Neural cell (in vitro differentiated cells): ENCODE data around the gene ALDH1L1. TPM values are rescaled to one million over a fixed set of nuclear protein-coding genes. Genes with fewer than 3 reads are reported as not detected.

Source experiments
- H2AFZ ChIP-seq: fragments of 200-600, 300-800 bp; sonication (generic), shearing (Covaris generic); 2 replicates; pipeline ENCODE4 v1.6.0; 2014; ENCODE audit warnings: low read depth, mild to moderate bottlenecking, antibody characterized with exemption, low read length, moderate library complexity
- H3F3A ChIP-seq: fragments of 200-600 bp; shearing (Covaris generic); 2 replicates; pipeline ENCODE4 v1.6.1; 2016; ENCODE audit warnings: mild to moderate bottlenecking, moderate library complexity, mixed read lengths, antibody characterized with exemption, low read length; ENCODE audit not compliant: insufficient read depth, poor library complexity, severe bottlenecking
- H3K27ac ChIP-seq: fragments of 200-600, 300-800 bp; sonication (generic), shearing (Covaris generic); 2 replicates; pipeline ENCODE4 v1.5.1; 2014; ENCODE audit warnings: mild to moderate bottlenecking, low read length, moderate library complexity
- H3K27me3 ChIP-seq: fragments of 300-800, 200-600 bp; sonication (generic), shearing (Covaris generic); 2 replicates; pipeline ENCODE4 v1.6.0; 2014; ENCODE audit warnings: mild to moderate bottlenecking, low read depth, low read length, moderate library complexity; ENCODE audit not compliant: insufficient read depth
- H3K36me3 ChIP-seq: fragments of 300-800, 200-600 bp; sonication (generic), shearing (Covaris generic); 2 replicates; pipeline ENCODE4 v1.5.1; 2014; ENCODE audit warnings: mild to moderate bottlenecking, antibody characterized with exemption, low read length, moderate library complexity; ENCODE audit not compliant: insufficient read depth
- H3K4me2 ChIP-seq: fragments of 300-800, 200-600 bp; sonication (generic), shearing (Covaris generic); 2 replicates; pipeline ENCODE4 v1.6.0; 2014; ENCODE audit warnings: mild to moderate bottlenecking, low read length
- H3K4me3 ChIP-seq: fragments of 300-800, 200-600 bp; sonication (generic), shearing (Covaris generic); 2 replicates; pipeline ENCODE4 v1.5.1; 2014; ENCODE audit warnings: mild to moderate bottlenecking, low read length, moderate library complexity
- H3K79me2 ChIP-seq: fragments of 200-600 bp; shearing (Covaris generic); replicated peaks from 2 replicates; pipeline ENCODE4 v1.6.0; 2014; ENCODE audit warnings: mild to moderate bottlenecking, low read length, moderate library complexity; ENCODE audit not compliant: insufficient read depth
- H3K9ac ChIP-seq: fragments of 300-800, 200-600 bp; sonication (generic), shearing (Covaris generic); 2 replicates; pipeline ENCODE4 v1.6.1; 2016; ENCODE audit warnings: mild to moderate bottlenecking, low read length, mixed read lengths
- H3K9me2 ChIP-seq: fragments of 200-600 bp; shearing (Covaris generic); 2 replicates; pipeline ENCODE4 v1.6.1; 2016; ENCODE audit warnings: mild to moderate bottlenecking, low read length, mixed read lengths; ENCODE audit not compliant: insufficient read depth
- H3K9me3 ChIP-seq: fragments of 200-600, 300-800 bp; sonication (generic), shearing (Covaris generic); 2 replicates; pipeline ENCODE4 v1.6.1; 2016; ENCODE audit warnings: mild to moderate bottlenecking, mixed run types, low read length, moderate library complexity, mixed read lengths
- H4K20me1 ChIP-seq: fragments of 200-600 bp; shearing (Covaris generic); 2 replicates; pipeline ENCODE4 v1.6.1; 2016; ENCODE audit warnings: mild to moderate bottlenecking, mixed run types; ENCODE audit not compliant: insufficient read depth
- CTCF ChIP-seq: fragments of 450-650 bp; IDR thresholded peaks from 2 replicates; pipeline ENCODE4 v1.5.1; 2014; ENCODE audit warnings: antibody characterized with exemption, mild to moderate bottlenecking, moderate library complexity; ENCODE audit not compliant: poor library complexity, severe bottlenecking
- EP300 ChIP-seq: fragments of 450-650 bp; conservative IDR thresholded peaks from 2 replicates; pipeline ENCODE4 v1.6.1; 2014; ENCODE audit warnings: antibody characterized with exemption, mild to moderate bottlenecking, moderate library complexity; ENCODE audit not compliant: poor library complexity, severe bottlenecking
- EZH2 ChIP-seq: fragments of 200-600, 300-800 bp; shearing (Covaris generic), sonication (generic); IDR thresholded peaks from 2 replicates; pipeline ENCODE4 v1.6.1; 2014; ENCODE audit warnings: antibody characterized with exemption, low read length, borderline replicate concordance, mild to moderate bottlenecking; ENCODE audit not compliant: insufficient read depth, poor library complexity, severe bottlenecking
- MXI1 ChIP-seq: fragments of 450-650 bp; conservative IDR thresholded peaks from 2 replicates; pipeline ENCODE4 v1.6.1; 2014; ENCODE audit warnings: antibody characterized with exemption, mild to moderate bottlenecking; ENCODE audit not compliant: poor library complexity, severe bottlenecking
- POLR2AphosphoS5 ChIP-seq: IDR thresholded peaks from 2 replicates; pipeline ENCODE4 v1.6.1; 2012
- RAD21 ChIP-seq: fragments of 450-650 bp; conservative IDR thresholded peaks from 2 replicates; pipeline ENCODE4 v1.6.1; 2014; ENCODE audit warnings: antibody characterized with exemption, mild to moderate bottlenecking, moderate library complexity
- REST ChIP-seq: IDR thresholded peaks from 2 replicates; pipeline ENCODE4 v1.6.1; 2012; ENCODE audit warnings: borderline replicate concordance
- SMC3 ChIP-seq: fragments of 450-650 bp; conservative IDR thresholded peaks from 2 replicates; pipeline ENCODE4 v1.6.1; 2014; ENCODE audit warnings: antibody characterized with exemption, mild to moderate bottlenecking, moderate library complexity; ENCODE audit not compliant: poor library complexity
- TAF1 ChIP-seq: IDR thresholded peaks from 2 replicates; pipeline ENCODE4 v1.6.1; 2012; ENCODE audit warnings: low read depth
- polyA plus RNA-seq: library from polyadenylated mRNA; depleted of rRNA; stranded (reverse); fragments of >200 nt; gene quantifications from 2 replicates; pipeline ENCODE4 v1.2.3, GENCODE V29; 2014

ALDH1L1 gene
- polyA plus RNA-seq, 1 donor from 2014 or later = not detected

- no peaks in the 10 kb centered on the region for H3K36me3 ChIP-seq
Measured at GRCh38 chr3:126135406-126136076, 44.8 kb downstream of the ALDH1L1 start.

GRCh38 chr3:126135071-126135405, 45.3 kb downstream of the ALDH1L1 start:
- Histone ChIP-seq H4K20me1 (no peaks in the 10 kb centered on the region), H3K27ac (no peak overlapping the region), H3K27me3 (no peaks in the 10 kb centered on the region), H3F3A (no peaks in the 10 kb centered on the region), H3K79me2 (no peaks in the 10 kb centered on the region), H3K4me2 (no peak overlapping the region), H3K9ac (no peak overlapping the region), H3K9me2 (no peaks in the 10 kb centered on the region), H3K9me3 (no peaks in the 10 kb centered on the region), H3K36me3 (no peaks in the 10 kb centered on the region), H2AFZ (no peak overlapping the region), H3K4me3 (no peak overlapping the region)
- TF ChIP-seq REST (no peak), RAD21 (no peak), CTCF (no peak), EZH2 (no peak), POLR2AphosphoS5 (no peak), SMC3 (no peak)

More at GRCh38 chr3:126135406-126136076, 44.8 kb downstream of the ALDH1L1 start:
- Histone ChIP-seq H3K9me2 (no peaks in the 10 kb centered on the region), H3F3A (no peaks in the 10 kb centered on the region), H3K27me3 (no peaks in the 10 kb centered on the region), H3K9me3 (no peaks in the 10 kb centered on the region), H3K27ac (no peak overlapping the region), H3K4me3 (no peak overlapping the region), H2AFZ (no peak overlapping the region), H4K20me1 (no peaks in the 10 kb centered on the region), H3K4me2 (no peak overlapping the region), H3K9ac (no peak overlapping the region), H3K79me2 (no peaks in the 10 kb centered on the region)
- TF ChIP-seq RAD21 = no peak
- TF ChIP-seq EP300 = no peak
- TF ChIP-seq CTCF = no peak
- no peak for TF ChIP-seq MXI1
- no peak for TF ChIP-seq REST
- TF ChIP-seq EZH2 = no peak
- no peak for TF ChIP-seq POLR2AphosphoS5
- no peak for TF ChIP-seq TAF1
- no peak for TF ChIP-seq SMC3
